GM19328 (cell line): ENCODE results near the gene KRT3.

Experiments used
- ATAC-seq: cut with Tn5 transposase; IDR thresholded peaks from one replicate; pipeline ENCODE4 v1.9.1; 2021; ENCODE audit warnings: mild to moderate bottlenecking, moderate library complexity; ENCODE audit not compliant: unreplicated experiment

The KRT3 gene

DNA sequence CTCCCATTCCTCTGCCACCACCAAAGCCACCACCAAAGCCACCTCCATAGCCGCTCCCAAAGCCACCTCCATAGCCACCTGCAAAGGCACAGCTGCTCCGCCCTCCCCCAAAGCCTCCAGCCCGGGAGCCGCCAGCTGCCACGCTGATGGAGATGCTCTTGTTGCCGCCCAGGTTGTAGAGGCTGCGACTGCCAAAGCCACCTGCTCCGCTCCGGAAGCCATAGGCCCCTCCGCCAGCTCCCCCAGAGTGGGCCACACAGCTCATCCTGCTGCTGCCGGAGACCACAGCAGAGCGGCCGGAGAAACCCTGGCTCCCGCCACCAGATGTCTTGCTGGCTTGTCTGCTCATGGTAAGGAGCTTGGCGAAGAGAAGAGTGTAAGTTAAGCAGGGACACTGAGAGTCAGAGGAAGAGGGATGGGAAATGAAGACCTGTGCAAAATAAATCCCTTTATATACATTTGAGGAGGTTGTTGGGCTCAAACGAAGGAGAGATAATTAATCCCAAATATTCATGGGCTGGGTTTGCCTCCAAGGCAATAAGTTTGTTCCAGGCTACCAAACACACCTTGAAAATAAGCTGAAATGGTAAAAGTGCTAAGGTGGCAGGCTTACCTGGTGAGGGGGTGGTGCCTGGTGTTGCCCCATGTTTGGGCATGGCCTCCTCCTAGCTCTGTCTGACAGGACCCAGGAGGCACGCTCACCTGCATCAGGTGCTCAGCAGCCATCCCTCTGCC, at the start of gene KRT3:
TSS of gene KRT3 (minus strand) at position 424 of the 735 bp plus-strand sequence. CDS start at position 349, 75 bp downstream.
- ATAC-seq = no peak

DNA sequence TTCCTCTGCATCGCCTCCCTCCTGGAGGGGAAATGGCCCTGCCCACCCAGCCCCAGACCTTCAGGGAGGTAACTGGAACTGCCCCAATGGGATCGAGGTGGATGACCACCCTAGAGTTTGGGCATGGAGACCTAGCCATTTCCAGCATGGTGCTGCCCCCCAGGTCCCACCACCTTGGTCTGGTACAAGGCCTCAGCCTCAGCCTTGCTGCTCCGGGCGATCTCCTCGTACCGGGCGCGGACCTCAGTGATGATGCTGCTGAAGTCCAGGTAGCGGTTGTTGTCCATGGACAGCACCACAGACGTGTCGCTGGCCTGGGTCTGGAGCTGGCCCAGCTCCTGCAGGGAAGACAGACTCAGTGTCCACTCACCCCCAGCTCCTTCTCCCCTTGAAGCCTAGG, 48.5 kb upstream of the KRT3 start:
- no peak for ATAC-seq

DNA sequence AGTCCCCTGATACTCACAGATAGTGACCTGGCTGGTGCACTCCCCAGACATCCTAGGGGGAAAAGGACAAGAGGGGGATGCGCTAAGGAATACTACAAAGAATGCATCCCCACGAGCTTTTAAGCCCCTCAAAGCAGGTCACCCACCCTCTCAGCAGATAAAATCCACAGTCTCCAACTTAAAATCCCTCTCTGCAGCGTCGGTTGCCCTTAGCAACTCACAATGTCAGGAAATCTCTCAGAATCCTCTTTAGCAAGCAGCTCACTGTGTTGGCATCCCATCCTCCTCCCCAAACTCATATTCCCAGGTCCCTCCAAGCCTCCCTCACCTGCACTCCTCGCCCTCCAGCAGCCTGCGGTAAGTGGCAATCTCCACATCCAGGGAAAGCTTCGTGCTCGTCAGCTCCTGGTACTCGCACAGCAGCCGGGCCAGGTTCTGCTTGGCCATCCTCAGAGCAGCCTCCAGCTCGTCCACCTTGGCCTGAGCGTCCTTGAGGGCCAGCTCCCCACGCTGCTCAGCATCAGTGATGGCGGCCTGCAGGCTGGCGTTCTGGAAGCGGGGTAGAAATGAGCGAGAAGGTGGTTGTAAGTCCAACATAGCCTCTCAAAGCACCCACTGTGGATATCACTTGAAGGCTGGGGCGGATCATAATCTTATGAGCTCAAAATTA, 43.7 kb upstream of the KRT3 start:
- no peak for ATAC-seq

DNA sequence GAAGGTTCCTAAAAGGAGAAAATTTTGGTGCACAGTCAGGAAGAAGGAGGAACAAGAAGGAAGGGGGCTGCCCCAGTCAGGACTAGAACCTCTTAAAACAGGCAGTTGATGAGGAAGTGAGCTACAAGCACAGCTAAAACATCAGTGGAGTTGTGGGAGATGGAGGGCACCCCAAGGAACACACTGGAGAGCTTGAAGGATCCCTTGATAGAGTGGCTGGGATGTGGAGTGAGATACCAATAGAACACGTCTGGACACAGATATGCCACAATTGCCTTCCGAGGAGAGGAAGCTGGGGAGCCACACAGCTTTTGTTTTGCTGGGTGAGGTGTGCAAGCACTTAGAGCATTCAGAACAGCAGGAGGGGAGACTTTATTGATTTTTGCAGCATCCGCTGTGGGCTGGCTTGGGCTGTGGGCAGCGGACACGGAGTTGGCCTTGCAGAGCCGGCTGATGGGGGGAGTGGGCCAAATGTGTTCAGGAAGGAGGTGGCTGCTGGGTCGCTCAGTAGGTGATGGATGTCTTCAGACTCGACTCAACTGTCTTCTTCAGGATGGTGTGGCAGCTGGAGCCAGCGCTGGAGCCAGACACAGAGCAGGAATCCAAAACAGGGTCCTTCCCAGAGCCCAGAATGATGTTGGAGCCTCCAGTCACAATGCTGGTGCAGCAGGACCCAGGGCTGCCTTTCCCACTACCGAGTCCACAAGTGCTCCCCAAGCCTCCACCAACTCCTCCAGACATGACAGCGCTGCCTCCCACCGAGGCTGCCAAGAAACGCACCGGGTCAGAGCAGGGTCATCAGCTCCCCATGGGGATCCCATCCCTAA, 42.9 kb upstream of the KRT3 start:
- ATAC-seq = no peak

DNA sequence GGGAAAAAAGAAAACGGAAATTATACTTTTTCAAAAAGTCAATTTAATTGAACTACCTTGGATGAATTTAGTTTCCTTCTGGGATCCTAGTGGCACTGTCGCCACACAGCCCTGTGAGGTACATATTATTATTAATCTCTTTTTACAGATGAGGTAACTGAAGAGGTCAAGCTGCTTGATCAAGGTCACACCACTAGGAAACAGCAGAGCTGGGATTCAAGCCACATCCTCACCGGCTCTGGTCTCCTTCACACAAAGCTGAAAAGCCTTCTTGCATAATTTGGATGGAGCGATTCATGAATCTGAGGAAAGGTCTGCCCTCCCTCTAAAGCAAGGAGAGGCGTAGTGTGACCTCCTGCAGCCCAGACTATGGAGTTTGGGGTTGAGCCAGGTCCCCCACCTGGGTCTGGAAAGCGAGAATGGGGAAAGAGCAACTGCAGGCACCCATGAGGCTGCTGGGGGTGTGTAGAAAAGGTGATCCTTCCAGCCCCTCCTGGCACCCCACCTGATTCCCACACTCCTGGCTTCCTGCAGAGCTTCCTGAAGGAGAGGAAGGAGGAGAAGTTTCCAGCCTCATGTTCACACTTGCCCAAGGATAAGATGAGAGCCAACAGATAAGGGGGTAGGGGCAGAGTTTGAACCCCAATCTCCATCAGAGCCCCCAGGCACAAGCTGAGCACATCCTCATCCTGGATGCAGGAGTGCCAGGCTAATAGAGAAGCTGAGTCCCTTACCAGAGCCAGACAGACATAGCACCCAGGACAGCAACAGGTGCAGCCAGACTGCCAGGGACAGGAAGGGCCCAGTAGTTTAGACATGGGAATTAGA, 42.1 kb upstream of the KRT3 start:
- no peak for ATAC-seq

DNA sequence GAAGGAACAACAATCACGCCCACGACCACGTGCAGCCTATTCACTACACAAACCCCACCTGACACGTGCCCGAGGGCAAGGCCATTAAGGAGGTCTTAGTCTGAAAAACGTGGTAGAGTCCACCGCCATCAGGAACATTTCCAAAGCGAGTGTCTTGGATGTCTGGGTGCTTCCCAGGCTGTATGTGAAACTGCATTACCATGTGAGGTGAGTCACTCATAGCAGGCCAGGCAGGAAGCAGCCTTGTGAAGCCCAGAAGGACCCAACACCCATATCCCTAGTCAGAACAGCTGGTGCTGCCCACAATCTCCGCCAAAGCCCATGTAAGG, 41.5 kb upstream of the KRT3 start:
- ATAC-seq = no peak

DNA sequence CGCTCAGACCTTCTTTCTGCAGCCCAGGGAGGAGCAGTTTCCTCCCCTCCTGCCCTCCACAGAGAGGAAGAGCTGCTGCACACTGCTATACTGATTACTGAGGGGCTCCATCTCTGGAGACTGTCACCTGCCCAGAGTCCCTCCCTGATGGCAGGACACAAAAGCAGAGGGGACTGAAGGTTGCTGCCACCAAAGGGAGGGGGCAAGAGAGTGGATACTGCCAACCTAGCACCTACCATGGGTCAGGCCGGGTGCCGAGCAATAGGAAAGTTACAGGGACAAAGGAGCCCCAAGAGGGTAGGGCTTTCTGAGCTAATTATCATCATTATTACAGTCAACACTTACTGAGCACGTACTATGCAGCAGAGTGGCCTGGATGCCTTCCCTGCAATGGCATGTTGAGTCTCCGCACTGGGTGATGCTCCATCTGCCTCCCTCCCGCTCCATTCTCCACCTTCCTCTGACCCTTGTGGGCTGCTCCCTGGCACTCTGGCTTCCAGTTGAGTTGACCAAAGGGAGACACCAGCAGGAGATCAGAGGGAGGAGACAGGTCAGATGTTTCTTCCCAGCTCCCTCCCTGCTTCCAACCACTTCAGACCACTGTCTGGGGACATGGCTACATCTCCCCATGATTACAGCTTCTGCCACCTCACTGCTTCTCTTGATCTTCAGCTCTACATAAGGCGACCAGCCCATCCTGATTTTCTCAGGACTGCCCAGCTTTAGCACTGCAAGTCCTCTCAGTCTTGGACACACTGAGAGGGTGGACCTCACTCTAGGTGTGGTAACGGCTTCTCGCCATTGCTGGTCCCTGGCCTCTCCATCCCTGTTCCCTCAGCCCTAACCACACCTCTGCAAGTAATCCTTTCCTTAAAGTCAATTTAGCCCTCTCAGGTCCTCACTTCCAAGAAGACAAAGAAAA, 40.8 kb upstream of the KRT3 start:
- no peak for ATAC-seq

DNA sequence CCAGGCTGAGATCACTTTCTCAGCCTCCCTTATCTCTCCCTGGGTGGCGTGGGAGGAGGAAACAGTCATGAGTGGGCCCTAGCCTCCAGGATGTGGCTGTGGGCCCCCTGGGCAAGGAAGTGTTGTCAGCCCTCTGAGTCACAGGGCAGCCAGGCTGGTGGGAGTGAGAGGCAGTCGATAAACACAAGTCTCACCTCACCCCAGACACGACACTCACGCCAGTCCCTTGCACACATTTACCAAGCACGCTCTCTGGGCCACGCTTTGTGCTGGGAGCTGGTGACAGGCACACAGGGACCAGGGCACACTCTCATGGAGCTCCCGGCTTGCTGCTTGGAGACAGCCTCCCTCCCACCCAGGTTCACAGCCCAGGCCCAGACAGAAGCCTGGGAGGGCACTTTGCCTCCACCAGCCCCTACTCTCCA, 40.1 kb upstream of the KRT3 start:
- ATAC-seq = no peak

DNA sequence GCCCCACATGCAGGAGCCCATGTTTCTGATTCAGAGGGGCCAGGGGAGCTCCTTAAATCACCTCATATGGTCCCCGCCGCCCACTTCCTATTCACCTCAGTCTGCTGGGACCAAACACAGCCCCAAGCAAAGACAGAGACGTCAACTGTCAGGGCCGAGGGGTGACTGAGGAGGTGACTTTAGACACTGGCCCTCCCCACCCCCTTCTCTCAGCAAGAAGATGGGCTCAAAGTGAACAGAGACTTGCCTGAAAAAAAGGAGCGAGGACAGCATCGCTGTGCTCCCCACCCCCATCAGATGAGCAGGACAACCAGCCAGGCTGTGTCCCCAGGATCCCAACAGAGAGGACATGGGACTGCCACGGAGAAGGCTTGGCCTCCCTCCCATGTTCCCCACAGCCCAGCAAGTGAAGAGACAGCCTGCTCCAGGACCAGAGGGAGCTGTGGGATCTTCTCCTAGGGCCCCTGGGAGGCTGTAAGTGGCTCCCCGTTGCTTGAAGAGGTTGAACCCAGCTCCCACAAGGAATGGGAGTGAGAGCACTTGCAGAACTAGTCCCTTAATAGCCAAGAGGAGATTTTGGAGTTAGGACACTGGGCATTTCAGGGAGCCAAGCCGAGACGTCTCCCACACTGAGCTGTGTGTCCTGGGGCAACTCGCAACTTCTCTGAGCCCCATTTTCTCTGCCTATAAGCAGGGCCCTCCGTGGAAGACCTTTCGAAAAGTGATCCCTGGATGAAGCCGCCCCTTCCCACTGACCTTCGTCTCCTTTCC, 39.5 kb upstream of the KRT3 start:
- ATAC-seq = no peak

DNA sequence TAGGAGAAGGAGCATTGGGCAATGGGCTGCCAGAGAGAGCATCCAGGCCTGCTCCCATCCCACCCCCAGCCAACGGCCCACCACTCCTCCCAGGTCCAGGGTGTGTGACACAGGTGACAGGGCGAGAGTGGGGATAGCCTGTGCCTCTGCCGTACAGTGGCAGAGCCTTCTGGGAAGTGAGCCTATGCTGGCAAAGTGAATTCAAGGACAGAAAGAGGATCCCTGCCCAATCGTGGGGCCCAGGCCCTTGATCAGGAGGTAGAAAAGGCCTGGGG, 38.7 kb upstream of the KRT3 start:
- ATAC-seq = no peak

DNA sequence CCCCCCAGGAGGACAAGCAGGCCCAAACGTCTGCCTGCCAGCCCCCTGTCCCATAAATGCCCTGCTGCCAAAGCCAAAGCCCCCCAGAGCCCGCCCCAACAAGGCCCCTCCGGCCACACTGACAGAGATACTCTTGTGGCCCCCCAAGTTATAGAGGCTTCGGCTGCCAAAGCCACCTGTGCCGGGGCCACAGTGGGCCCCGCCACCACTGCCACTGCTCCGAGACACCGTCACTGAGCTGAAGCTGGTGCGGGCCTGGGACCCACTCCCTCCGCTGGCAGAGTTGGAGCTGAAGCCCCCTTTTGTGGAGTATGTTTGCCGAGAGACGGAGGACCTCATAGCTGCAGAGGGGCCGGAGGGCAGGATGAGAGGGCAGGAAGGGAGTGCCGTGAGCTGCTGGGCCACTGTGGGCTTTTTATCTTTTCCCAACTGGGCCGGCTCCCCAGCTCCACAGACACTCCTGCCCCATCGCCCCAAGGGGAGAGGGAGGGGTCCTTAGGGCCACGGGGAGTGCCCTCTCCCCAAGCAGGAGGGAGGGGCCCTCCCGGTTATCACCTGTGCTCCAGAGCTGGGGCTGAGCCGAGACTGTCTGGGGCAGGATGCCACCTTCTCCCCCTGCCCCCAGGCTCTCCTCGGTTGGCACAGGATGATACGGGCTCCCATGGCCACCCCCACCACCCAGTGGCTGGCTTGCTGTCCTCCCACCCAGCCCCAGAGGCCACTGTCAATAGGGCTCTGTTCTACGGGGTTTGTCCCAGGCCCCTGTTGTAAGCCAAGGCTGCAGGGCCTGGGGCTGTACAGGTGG, 38.2 kb upstream of the KRT3 start, which contains the start of gene KRT79:
TSS of gene KRT79 (minus strand) at position 390 of the 805 bp plus-strand sequence. CDS start at position 339, 51 bp downstream.
- no peak for ATAC-seq

DNA sequence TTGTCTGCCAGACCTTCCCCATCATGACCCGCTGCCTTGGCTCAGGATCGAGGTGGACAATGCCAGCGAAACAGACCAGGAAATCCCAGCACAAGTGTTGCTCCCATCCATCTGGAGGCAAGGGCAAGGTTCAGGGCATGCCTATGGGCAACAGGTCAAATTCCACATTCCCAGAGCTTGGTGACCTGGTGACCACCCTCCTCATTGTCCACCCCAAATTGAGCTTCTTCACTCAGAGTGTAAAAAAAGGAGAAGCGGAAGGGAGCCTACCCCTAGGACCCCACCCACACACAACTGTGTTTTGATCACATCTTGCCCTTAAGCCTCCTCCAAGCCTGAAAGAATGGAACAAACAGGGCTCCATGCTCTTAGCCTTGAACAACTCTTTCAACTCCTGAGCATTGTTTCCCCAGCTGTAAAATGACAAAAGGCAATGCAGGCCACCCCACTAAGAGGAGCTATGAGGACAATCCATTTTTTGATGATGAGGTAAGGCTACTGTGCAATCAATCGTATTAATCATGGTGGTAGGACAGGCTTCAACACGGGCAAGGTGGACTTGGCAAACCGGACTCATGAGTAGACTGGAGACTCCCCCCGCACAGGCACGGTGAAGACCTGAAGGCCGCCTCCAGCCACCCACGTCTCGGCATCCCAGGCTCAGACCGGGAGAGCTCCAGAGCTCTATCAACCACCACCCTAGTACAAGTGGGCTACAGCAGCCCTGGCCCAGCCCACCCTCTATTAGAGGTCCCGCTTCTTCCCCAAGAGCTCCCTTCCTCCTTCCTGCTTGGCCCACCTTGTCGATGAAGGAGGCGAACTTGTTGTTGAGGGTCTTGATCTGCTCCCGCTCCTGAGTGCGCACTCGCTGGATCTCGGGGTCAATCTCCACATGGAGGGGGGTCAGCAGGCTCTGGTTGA, 37.3 kb upstream of the KRT3 start:
- no peak for ATAC-seq

DNA sequence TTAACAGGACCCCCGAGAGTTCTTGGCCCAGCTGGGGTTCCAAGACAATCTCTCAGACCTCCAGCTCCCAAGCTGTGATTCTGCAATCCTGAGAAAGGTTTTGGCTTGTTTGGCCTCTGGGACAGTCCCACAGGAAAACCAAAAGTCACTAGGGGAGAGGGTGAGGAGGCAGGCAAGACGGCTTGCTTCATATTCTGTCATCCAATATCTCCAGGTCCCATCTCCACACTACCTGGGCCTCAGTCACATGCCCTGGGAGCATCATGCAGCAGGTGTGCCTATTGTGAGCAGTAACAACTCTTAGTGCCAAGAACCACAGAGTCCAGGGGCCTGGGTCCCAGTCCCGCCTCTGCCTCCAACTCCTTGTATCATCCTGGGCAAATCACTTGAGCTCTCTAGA, 36.5 kb upstream of the KRT3 start:
- ATAC-seq = no peak

DNA sequence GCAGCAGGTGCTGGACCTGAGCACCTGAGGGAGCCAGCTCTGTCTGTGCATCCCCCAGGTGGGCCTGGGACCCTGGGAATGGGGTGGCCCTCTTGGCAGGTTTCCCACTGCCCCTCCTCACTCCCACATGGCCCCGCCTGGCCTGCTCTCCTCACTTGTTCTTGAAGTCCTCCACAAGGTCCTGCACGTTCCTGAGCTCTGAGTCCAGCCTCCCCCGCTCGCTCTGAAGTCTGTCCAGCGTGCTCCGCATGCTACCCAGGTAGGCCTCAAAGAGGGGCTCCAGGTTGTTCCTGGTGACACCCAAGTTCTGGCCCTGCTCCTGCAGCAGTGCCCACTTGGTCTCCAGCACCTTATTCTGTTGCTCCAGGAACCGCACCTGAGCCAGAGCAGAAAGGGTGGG, 35.3 kb upstream of the KRT3 start:
- ATAC-seq = no peak

DNA sequence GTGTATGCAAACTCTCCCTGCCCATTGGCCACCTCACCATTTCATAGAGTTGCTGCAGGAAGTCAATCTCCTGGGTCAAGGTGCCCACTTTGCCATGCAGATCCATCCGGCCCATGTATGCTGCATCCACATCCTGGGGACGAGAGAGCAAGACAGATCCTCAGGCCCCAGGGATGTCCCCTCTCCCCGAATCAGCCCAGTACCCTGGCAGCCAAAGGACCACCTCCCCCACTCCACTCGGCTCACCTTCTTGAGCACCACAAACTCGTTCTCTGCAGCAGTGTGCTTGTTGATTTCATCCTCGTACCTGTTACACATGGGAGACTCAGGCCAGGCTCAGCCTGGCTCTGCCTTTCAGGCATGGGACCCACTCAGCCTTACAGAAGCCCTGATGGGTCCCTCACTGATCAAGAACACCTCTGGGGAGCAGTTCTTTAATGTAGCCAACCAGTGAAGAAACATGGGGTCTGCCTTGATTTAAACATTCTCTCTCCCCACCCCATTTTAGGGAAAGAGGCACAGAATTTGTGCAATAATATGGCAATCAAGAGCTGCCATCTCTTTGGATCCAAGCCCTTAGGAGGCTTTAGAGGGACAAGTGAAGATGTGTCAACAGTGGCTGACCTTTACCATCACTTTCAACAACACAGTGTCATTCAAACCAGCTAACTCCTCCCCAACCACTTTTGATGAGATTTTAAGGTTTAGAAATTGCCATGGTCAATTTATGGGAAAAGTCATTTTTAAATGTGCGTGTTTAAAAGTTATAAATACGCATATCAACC, 34.3 kb upstream of the KRT3 start:
- ATAC-seq = no peak

DNA sequence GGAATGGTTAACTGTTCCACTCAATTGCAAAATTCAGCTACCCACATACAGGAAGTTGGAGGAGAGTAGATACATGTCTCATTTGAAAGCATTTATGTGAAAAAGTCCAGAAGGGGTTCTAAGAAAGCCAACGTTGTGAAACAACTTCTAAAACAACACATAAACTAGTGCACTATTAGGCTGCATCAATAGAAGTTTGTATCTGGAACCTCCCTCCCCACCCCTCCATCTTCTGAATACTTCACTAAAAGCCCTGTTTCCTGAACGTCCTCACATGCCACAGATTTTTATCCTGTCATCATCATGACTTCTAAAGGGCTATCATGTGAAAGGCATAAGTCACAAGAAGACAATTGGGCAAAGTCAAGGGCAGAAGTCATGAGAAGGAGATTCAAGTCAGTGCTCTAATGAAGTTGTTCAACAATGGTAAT, 32.7 kb upstream of the KRT3 start:
- ATAC-seq = no peak

DNA sequence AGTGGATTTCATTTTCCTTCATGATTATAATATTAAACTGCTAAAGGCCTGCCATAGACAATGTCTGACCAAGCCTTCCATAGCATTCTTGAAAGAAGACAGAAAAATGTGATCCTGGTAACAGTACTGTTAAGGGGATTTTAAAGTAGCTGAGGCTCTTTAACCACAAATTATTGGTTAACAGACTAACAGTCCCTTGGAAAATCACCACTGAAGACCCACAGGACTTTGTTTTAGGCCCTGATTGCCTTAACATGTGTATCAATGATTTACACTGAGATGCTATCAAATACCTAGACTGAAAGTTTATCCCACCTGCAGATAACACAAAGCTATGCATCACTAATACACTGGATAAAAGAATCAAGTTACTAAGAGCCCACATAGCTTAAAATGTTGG, 32.2 kb upstream of the KRT3 start:
- ATAC-seq = no peak
